CD14-positive monocyte (primary cell): ENCODE data around the gene CISTR. TPM values are rescaled to one million over a fixed set of nuclear protein-coding genes. Genes with fewer than 3 reads are reported as not detected.

Source experiments
- DNase-seq, 3 donors: peaks; one replicate each; pipeline ENCODE4 v3.0.0-alpha.2; 2011 to 2022
- H2AFZ ChIP-seq: 2 replicates; pipeline ENCODE4 v1.6.0; 2012; ENCODE audit warnings: mild to moderate bottlenecking, low read depth, low read length, inconsistent platforms; ENCODE audit not compliant: insufficient read depth, poor library complexity, severe bottlenecking
- H3K27ac ChIP-seq, 2 donors: 1 replicate in 1 of 2; 2 replicates in 1 of 2; pipeline ENCODE4 v1.5.1; 2012 to 2013; ENCODE audit warnings: low read length in 2 of 2, control low read depth in 1 of 2, inconsistent platforms in 1 of 2, low read depth in 1 of 2, mild to moderate bottlenecking in 1 of 2
- H3K27me3 ChIP-seq, 2 donors: one replicate each; pipeline versions ENCODE4 v1.6.0 to v1.6.1; 2011 to 2013; ENCODE audit warnings: low read length in 2 of 2; ENCODE audit not compliant: control insufficient read depth in 2 of 2, insufficient read depth in 2 of 2
- H3K36me3 ChIP-seq, 2 donors: replicated peaks in 1 of 2; 1 replicate in 1 of 2; 2 replicates in 1 of 2; pipeline versions ENCODE4 v1.5.1 to v1.6.1; 2012 to 2013; ENCODE audit warnings: low read length in 2 of 2, control low read depth in 1 of 2, inconsistent platforms in 1 of 2, mild to moderate bottlenecking in 1 of 2; ENCODE audit not compliant: insufficient read depth in 2 of 2, control insufficient read depth in 1 of 2
- H3K4me1 ChIP-seq, 2 donors: 1 replicate in 1 of 2; 2 replicates in 1 of 2; pipeline versions ENCODE4 v1.5.1 to v1.6.1; 2012 to 2013; ENCODE audit warnings: low read length in 2 of 2, control low read depth in 1 of 2, inconsistent platforms in 1 of 2, mild to moderate bottlenecking in 1 of 2, moderate library complexity in 1 of 2; ENCODE audit not compliant: insufficient read depth in 2 of 2, control insufficient read depth in 1 of 2
- H3K4me2 ChIP-seq: replicated peaks from 2 replicates; pipeline ENCODE3; 2012; ENCODE audit warnings: low read length, moderate library complexity, mild to moderate bottlenecking; ENCODE audit not compliant: poor library complexity, severe bottlenecking; ENCODE audit errors: extremely low read depth
- H3K4me3 ChIP-seq, 3 experiments: fragments of 200-600 bp in 1 of 3; sonication (generic) in 1 of 3; replicated peaks in 1 of 3; 1 replicate in 2 of 3; 2 replicates in 1 of 3; pipeline ENCODE4 v1.5.1; 2011 to 2013; ENCODE audit warnings: low read length in 3 of 3, mild to moderate bottlenecking in 3 of 3, control low read depth in 2 of 3, low read depth in 2 of 3, inconsistent platforms in 1 of 3, moderate library complexity in 1 of 3
- H3K79me2 ChIP-seq: 2 replicates; pipeline ENCODE4 v1.6.0; 2012; ENCODE audit warnings: mild to moderate bottlenecking, control low read depth, inconsistent platforms, low read length, moderate library complexity; ENCODE audit not compliant: insufficient read depth
- H3K9ac ChIP-seq: 2 replicates; pipeline ENCODE4 v1.6.0; 2017; ENCODE audit warnings: low read length, mild to moderate bottlenecking; ENCODE audit not compliant: insufficient read depth, poor library complexity, severe bottlenecking
- H3K9me3 ChIP-seq, 2 donors: replicated peaks in 1 of 2; 1 replicate in 1 of 2; 2 replicates in 1 of 2; pipeline versions ENCODE4 v1.5.1 to v1.6.1; 2012 to 2013; ENCODE audit warnings: low read length in 2 of 2, control low read depth in 1 of 2; ENCODE audit not compliant: control insufficient read depth in 1 of 2, insufficient read depth in 1 of 2
- H4K20me1 ChIP-seq: 2 replicates; pipeline ENCODE4 v1.6.0; 2012; ENCODE audit warnings: mild to moderate bottlenecking, low read length, control low read depth, moderate library complexity; ENCODE audit not compliant: insufficient read depth
- H3K27ac Mint-ChIP-seq, 7 donors: one replicate each; pipeline ENCODE4 v1.8.0; 2020; ENCODE audit warnings: mild to moderate bottlenecking in 7 of 7, mixed read lengths in 7 of 7, moderate library complexity in 6 of 7, inconsistent platforms in 2 of 7
- H3K27me3 Mint-ChIP-seq, 3 donors: one replicate each; pipeline ENCODE4 v1.8.0; 2021 to 2022; ENCODE audit warnings: low read depth in 3 of 3, mild to moderate bottlenecking in 3 of 3, mixed read lengths in 3 of 3, moderate library complexity in 3 of 3, inconsistent platforms in 1 of 3
- H3K36me3 Mint-ChIP-seq, 2 donors: one replicate each; pipeline ENCODE4 v1.8.0; 2020; ENCODE audit warnings: mixed read lengths in 2 of 2, inconsistent platforms in 1 of 2, mild to moderate bottlenecking in 1 of 2
- H3K4me1 Mint-ChIP-seq: one replicate; pipeline ENCODE4 v1.8.0; 2020; ENCODE audit warnings: mild to moderate bottlenecking, mixed read lengths
- H3K4me3 Mint-ChIP-seq, 2 donors: one replicate each; pipeline ENCODE4 v1.8.0; 2020; ENCODE audit warnings: mild to moderate bottlenecking in 2 of 2, mixed read lengths in 2 of 2, moderate library complexity in 1 of 2
- H3K9me3 Mint-ChIP-seq, 7 donors: one replicate each; pipeline ENCODE4 v1.8.0; 2020 to 2022; ENCODE audit warnings: mixed read lengths in 7 of 7, mild to moderate bottlenecking in 6 of 7, moderate library complexity in 6 of 7, inconsistent platforms in 2 of 7
- WGBS: methylation state at CpG from one replicate; pipeline ENCODE4 v1.1.5; 2013; ENCODE audit warnings: missing lambda C conversion rate; ENCODE audit not compliant: insufficient coverage; 5-methylcytosine and 5-hydroxymethylcytosine counted together
- intact Hi-C, 2 donors: fragments of 100-400 bp; cut with micrococcal nuclease; formaldehyde crosslinking; loops; one replicate each; pipeline versions ENCODE4 v1.15.0 to v1.15.1; 2023
- polyA minus RNA-seq: library from RNA; depleted of rRNA, polyadenylated mRNA; stranded (reverse); fragments of >200 nt; gene quantifications from 2 replicates; pipeline ENCODE4 v1.2.3, GENCODE V29; 2012
- polyA plus RNA-seq, 3 donors: library from polyadenylated mRNA; depleted of rRNA in 1 of 3; unstranded in 2 of 3; stranded (reverse) in 1 of 3; fragments of 300-500 nt in 2 of 3; fragments of >200 nt in 1 of 3; fragmentation: Illumina TruSeq in 2 of 3; gene quantifications; 1 replicate in 2 of 3; 2 replicates in 1 of 3; pipeline ENCODE4 v1.2.3, GENCODE V29; 2012 to 2021
- total RNA-seq, 12 experiments: library from RNA in 1 of 12; stranded (reverse) in 1 of 12; fragments of 120-200 nt in 1 of 12; gene quantifications; one replicate each; pipeline ENCODE4 v1.2.4 and lab custom pipeline; 2013 to 2026; ENCODE audit warnings: mixed read lengths in 6 of 12, inconsistent platforms in 1 of 12
- TF ChIP-seq, protein P1 (sequence below): fragments of 200-600 bp; IDR thresholded peaks from one replicate; pipeline ENCODE4 v1.8.0; 2022; ENCODE audit warnings: antibody characterized with exemption, mild to moderate bottlenecking

The CISTR gene
- total RNA-seq (2013), result not detected
- polyA plus RNA-seq (not detected), polyA minus RNA-seq (not detected in 2 replicates), total RNA-seq (lab: John Stamatoyannopoulos, UW) (0 to 0.30 (median 0) reads per million in 11 experiments)

DNA sequence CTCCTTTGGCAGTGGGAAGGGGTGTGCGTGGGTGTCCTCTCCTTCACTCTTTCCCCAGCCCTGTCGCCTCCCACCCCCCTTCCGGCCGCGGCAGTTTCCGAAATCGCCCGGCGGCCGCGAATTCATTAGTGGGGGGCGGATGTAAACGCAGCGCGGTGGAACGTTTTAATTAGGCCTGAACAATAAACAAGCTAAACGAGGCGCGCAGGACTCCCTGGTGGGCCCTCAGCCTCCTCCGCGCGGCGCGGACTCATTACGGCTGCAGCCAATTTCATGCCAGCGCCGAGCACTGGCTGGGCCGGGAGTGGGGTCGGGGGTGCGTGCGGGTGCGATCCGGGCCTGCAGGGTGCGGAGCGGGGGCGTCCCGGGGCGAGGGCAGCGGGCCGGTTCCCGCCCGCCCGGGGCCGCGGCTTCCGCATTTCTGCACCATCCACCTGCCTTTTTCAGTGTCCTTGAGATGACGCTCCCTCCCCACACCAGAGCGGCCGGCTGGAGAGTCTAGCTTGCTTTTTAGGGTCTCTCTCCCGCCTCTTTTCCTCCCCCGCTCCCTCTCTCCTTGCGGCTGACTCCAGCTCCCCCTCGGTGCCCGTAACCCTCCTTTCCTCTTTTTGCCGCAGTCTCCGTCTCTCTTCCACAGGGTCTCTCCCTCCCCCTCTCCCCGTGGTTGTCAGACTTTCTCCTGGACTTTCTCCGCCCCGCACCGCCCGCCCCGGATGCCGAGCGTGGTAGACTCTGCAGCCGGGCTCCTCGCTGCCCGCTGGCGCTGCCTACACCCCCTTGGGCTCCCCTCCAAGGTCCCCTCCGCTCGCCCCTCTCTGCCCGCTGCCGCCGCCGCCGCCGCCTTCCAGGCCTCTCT lies at the start of gene CISTR:
TSS of gene CISTR (minus strand) at position 644 of the 856 bp plus-strand sequence.
- Histone ChIP-seq H3K4me2 (peak within 1 kb of the TSS; percentile 81), H3K36me3 (no peaks in the 10 kb centered on the region), H2AFZ (peak within 1 kb of the TSS; percentile 62), H3K4me1 (peaks cover 12 to 25% of the 10 kb centered on the region in 2 donors), H3K27me3 (peaks cover 80 to 92% of the 10 kb centered on the region in 2 donors), H3K4me3 (peak within 1 kb of the TSS in 1 of 3 experiments; percentile 69), H3K9ac (peak within 1 kb of the TSS; percentile 8), H3K9me3 (peaks cover 0 to 30% of the 10 kb centered on the region in 2 donors), H4K20me1 (no peaks in the 10 kb centered on the region), H3K27ac (no peak within 1 kb of the TSS), H3K79me2 (no peaks in the 10 kb centered on the region)
- TF ChIP-seq, protein P1, sequence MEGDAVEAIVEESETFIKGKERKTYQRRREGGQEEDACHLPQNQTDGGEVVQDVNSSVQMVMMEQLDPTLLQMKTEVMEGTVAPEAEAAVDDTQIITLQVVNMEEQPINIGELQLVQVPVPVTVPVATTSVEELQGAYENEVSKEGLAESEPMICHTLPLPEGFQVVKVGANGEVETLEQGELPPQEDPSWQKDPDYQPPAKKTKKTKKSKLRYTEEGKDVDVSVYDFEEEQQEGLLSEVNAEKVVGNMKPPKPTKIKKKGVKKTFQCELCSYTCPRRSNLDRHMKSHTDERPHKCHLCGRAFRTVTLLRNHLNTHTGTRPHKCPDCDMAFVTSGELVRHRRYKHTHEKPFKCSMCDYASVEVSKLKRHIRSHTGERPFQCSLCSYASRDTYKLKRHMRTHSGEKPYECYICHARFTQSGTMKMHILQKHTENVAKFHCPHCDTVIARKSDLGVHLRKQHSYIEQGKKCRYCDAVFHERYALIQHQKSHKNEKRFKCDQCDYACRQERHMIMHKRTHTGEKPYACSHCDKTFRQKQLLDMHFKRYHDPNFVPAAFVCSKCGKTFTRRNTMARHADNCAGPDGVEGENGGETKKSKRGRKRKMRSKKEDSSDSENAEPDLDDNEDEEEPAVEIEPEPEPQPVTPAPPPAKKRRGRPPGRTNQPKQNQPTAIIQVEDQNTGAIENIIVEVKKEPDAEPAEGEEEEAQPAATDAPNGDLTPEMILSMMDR, result no peak
- DNase-seq, result peak in 2 of 3 donors; percentile 28 to 30
- Mint-ChIP-seq H3K27me3 (peaks cover 0 to 10% (median 3%) of the 10 kb centered on the region in 3 donors), H3K4me1 (peaks cover 14% of the 10 kb centered on the region), H3K36me3 (peaks cover 0 to 2% of the 10 kb centered on the region in 2 donors), H3K4me3 (peak within 1 kb of the TSS in 1 of 2 donors; percentile 63), H3K9me3 (peaks cover 0 to 5% (median 0%) of the 10 kb centered on the region in 7 donors), H3K27ac (no peak within 1 kb of the TSS)
- under 1% methylated on average over 62 of the region's 76 CpGs for WGBS
- intact Hi-C loops, result no loop called here

DNA sequence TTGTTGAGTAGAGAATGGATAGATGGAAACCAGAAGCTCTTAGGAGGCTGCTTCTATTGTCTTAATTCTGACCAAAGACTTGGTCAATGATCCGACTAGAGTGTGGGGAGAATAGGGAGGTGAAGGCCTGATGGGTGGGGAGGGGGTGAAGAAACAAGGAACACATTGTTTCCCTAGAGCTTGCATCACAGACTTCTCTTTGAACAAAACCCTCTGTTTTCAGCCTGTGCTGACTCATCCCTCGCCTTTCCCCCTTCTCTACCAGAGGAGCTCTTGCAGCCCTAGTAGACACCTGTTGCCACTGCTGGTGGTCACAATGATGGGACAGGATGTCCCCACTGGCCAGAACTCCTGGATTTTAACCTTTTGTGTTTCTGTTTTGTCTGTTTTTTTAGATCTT lies 46.8 kb upstream of the CISTR start:
- no peak overlapping the region for H2AFZ ChIP-seq
- Mint-ChIP-seq H3K27ac (no peak overlapping the region), H3K36me3 (no peaks in the 10 kb centered on the region), H3K27me3 (peaks cover 21 to 54% (median 29%) of the 10 kb centered on the region in 3 donors), H3K9me3 (no peaks in the 10 kb centered on the region), H3K4me3 (no peak overlapping the region), H3K4me1 (no peaks in the 10 kb centered on the region)
- WGBS, result 45% methylated on average over 1 of the region's 2 CpGs
- no peak overlapping the region for H3K4me2 ChIP-seq
- DNase-seq, result no peak
- TF ChIP-seq, protein P1, result no peak
- no peaks in the 10 kb centered on the region for H4K20me1 ChIP-seq
- no peak overlapping the region for H3K4me3 ChIP-seq
- no peaks in the 10 kb centered on the region for H3K9me3 ChIP-seq
- no peaks in the 10 kb centered on the region for H3K36me3 ChIP-seq
- H3K4me1 ChIP-seq, result no peaks in the 10 kb centered on the region
- intact Hi-C loops, result no loop called here
- no peak overlapping the region for H3K9ac ChIP-seq
- H3K27me3 ChIP-seq, result peaks cover 41 to 62% of the 10 kb centered on the region in 2 donors
- H3K27ac ChIP-seq, result no peak overlapping the region
- H3K79me2 ChIP-seq, result no peaks in the 10 kb centered on the region
